ENCODE data around the gene NAA38.

DNA sequence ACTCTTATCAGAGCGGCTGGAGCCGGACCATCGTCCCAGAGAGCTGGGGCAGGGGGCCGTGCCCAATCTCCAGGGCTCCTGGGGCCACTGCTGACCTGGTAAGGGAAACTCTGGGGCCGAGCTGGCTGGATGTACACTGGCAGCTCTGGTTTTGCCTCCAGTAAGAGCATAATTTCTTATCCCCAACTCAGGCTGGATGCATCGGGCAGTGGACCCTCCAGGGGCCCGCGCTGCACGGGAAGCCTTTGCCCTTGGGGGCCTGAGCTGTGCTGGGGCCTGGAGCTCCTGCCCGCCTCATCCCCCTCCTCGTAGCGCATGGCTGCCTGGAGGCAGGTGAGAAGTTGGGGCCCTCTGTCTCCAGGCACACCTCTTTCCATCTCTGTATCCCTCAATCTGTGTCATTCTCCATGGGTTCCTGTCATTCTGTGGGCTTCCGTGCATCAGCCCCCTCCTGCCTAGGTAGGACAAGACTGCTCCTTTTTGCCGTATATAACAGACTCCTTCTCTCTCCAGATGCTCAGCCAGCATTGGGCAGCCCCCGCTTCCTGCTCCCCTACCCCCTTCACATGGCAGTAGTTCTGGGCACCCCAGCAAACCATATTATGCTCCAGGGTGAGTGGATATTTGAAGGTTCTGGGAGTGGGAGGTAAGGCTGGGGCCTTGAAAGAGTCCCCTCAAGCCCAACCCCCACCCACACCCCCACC lies 11.8 kb downstream of the NAA38 start:
- TF ChIP-seq POLR2AphosphoS5 (IDR thresholded peaks at IDR 0.05; ENCODE audit: low read depth, low read length) (no peak), RAD21 (IDR thresholded peaks at IDR 0.05; ENCODE audit: low read depth) (no peak), POLR2A (IDR thresholded peaks at IDR 0.05; ENCODE audit: borderline replicate concordance, extremely low read depth, insufficient read depth, insufficient read length) (no peak), SRF (IDR thresholded peaks at IDR 0.05; ENCODE audit: low read depth) (no peak), MAX (IDR thresholded peaks at IDR 0.05) (no peak), TCF7L2 (IDR thresholded peaks at IDR 0.05; ENCODE audit: borderline replicate concordance, extremely low read depth, insufficient read depth, insufficient read length) (no peak), YY1 (IDR thresholded peaks at IDR 0.05; ENCODE audit: extremely low read depth, insufficient replicate concordance, low read depth, low read length) (no peak), ZNF274 (IDR thresholded peaks at IDR 0.05; ENCODE audit: low read depth, low read length) (no peak)
- TF ChIP-seq, protein P1, sequence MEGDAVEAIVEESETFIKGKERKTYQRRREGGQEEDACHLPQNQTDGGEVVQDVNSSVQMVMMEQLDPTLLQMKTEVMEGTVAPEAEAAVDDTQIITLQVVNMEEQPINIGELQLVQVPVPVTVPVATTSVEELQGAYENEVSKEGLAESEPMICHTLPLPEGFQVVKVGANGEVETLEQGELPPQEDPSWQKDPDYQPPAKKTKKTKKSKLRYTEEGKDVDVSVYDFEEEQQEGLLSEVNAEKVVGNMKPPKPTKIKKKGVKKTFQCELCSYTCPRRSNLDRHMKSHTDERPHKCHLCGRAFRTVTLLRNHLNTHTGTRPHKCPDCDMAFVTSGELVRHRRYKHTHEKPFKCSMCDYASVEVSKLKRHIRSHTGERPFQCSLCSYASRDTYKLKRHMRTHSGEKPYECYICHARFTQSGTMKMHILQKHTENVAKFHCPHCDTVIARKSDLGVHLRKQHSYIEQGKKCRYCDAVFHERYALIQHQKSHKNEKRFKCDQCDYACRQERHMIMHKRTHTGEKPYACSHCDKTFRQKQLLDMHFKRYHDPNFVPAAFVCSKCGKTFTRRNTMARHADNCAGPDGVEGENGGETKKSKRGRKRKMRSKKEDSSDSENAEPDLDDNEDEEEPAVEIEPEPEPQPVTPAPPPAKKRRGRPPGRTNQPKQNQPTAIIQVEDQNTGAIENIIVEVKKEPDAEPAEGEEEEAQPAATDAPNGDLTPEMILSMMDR (IDR thresholded peaks at IDR 0.05 in 2 of 3, conservative IDR thresholded peaks at IDR 0.05 in 1 of 3; ENCODE audit: borderline replicate concordance in 1 of 3, insufficient read depth in 1 of 3, low read depth in 2 of 3, low read length in 2 of 3) = no peak

Data from HCT116 (cell line).